ENCODE data around the gene FXN.
"Not testable (repeated sequence)": the region's sequence is repeated elsewhere in the genome, so short reads cannot be mapped to it uniquely, and the experiment has no call there.

FXN gene

GRCh38 chr9:69027355-69028097, 8.0 kb upstream of the FXN start:
- DNase-seq, result no peak

GRCh38 chr9:69028754-69029153, 6.8 kb upstream of the FXN start:
- peak; percentile 36 for DNase-seq

- no peak for DNase-seq
These were observed 6.0 kb upstream of the FXN start for GRCh38 chr9:69029535-69029934.

- DNase-seq, result no peak
These were observed 4.5 kb upstream of the FXN start for GRCh38 chr9:69030851-69031645.

- DNase-seq, result no peak
These were observed 1.5 kb upstream of the FXN start for GRCh38 chr9:69034071-69034470.

GRCh38 chr9:69036309-69036708, 757 bp downstream of the FXN start:
- no peak for DNase-seq

- no peak for DNase-seq
These were observed 1.2 kb downstream of the FXN start for GRCh38 chr9:69036799-69037198.

- DNase-seq, result no peak
These were observed 5.1 kb downstream of the FXN start for GRCh38 chr9:69040646-69041045.

- DNase-seq, result no peak
These were observed 9.0 kb downstream of the FXN start for GRCh38 chr9:69044240-69045219.

- DNase-seq, result no peak
These were observed 10.3 kb downstream of the FXN start for GRCh38 chr9:69045821-69046220.

- DNase-seq, result no peak
These were observed 11.2 kb downstream of the FXN start for GRCh38 chr9:69046723-69047122.

GRCh38 chr9:69047371-69047770, 11.8 kb downstream of the FXN start:
- no peak for DNase-seq

- DNase-seq, result no peak
These were observed 13.5 kb downstream of the FXN start for GRCh38 chr9:69049094-69049493.

GRCh38 chr9:69050936-69051335, 15.4 kb downstream of the FXN start:
- not testable (repeated sequence) for DNase-seq

- no peak for DNase-seq
These were observed 19.4 kb downstream of the FXN start for GRCh38 chr9:69054989-69055388.

GRCh38 chr9:69056191-69056815, 20.8 kb downstream of the FXN start:
- DNase-seq, result no peak

GRCh38 chr9:69058101-69058500, 22.5 kb downstream of the FXN start:
- DNase-seq, result no peak

GRCh38 chr9:69060766-69061165, 25.2 kb downstream of the FXN start:
- DNase-seq, result no peak

GRCh38 chr9:69062195-69062594, 26.6 kb downstream of the FXN start:
- DNase-seq, result no peak

GRCh38 chr9:69063839-69064238, 28.3 kb downstream of the FXN start:
- no peak for DNase-seq

- no peak for DNase-seq
These were observed 30.1 kb downstream of the FXN start for GRCh38 chr9:69065660-69066059.

GRCh38 chr9:69066955-69067354, 31.4 kb downstream of the FXN start:
- no peak for DNase-seq

GRCh38 chr9:69070201-69070600, 34.6 kb downstream of the FXN start:
- DNase-seq, result no peak
